Fibroblast of lung (primary cell): ENCODE results near the gene TDRD1.

Source experiments
- EZH2 ChIP-seq: IDR thresholded peaks from 2 replicates; pipeline ENCODE4 v1.5.1; 2012; ENCODE audit warnings: low read length, control low read depth, mild to moderate bottlenecking; ENCODE audit errors: missing control alignments
- TF ChIP-seq, protein P1 (sequence below), 2 donors: IDR thresholded peaks in 1 of 2; conservative IDR thresholded peaks in 1 of 2; 1 replicate in 1 of 2; 2 replicates in 1 of 2; pipeline ENCODE4 v1.5.1; 2011 to 2012; ENCODE audit warnings: low read length in 2 of 2, control low read depth in 1 of 2, inconsistent platforms in 1 of 2, low read depth in 1 of 2, mild to moderate bottlenecking in 1 of 2

DNA sequence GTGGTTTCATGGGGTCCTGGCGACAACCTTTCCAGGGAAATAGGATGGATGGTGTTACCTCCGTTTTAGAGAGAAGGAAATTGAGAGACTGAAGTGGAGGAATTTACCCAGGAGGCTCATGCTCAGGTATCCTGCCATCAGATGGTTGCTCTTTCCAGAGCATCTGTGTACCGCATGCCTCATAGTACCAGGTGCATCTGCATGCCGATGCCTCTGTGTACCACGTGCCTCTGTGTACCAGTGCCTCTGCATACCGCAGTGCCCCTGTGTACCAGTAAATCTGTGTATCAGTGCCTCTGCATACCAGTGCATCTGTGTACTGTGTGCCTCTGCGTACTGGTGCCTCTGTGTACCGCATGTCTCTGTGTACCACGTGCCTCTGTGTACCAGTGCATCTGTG is 63.1 kb downstream of the TDRD1 start:
- TF ChIP-seq, protein P1, sequence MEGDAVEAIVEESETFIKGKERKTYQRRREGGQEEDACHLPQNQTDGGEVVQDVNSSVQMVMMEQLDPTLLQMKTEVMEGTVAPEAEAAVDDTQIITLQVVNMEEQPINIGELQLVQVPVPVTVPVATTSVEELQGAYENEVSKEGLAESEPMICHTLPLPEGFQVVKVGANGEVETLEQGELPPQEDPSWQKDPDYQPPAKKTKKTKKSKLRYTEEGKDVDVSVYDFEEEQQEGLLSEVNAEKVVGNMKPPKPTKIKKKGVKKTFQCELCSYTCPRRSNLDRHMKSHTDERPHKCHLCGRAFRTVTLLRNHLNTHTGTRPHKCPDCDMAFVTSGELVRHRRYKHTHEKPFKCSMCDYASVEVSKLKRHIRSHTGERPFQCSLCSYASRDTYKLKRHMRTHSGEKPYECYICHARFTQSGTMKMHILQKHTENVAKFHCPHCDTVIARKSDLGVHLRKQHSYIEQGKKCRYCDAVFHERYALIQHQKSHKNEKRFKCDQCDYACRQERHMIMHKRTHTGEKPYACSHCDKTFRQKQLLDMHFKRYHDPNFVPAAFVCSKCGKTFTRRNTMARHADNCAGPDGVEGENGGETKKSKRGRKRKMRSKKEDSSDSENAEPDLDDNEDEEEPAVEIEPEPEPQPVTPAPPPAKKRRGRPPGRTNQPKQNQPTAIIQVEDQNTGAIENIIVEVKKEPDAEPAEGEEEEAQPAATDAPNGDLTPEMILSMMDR (conservative IDR thresholded peaks at IDR 0.05 in 1 of 2, IDR thresholded peaks at IDR 0.05 in 1 of 2; ENCODE audit: low read depth in 1 of 2, low read length in 2 of 2) = no peak
- TF ChIP-seq EZH2 = no peak
